Heart right ventricle (tissue), 16 donors: ENCODE measurements around the gene OR5AC2. TPM values are rescaled to one million over a fixed set of nuclear protein-coding genes. Genes with fewer than 3 reads are reported as not detected.

Source experiments
- ATAC-seq, 8 donors: fragments of 200-7000 bp; cut with Tn5 transposase; one replicate each; pipeline ENCODE4 v1.9.1; 2020; ENCODE audit warnings: mild to moderate bottlenecking in 8 of 8, moderate library complexity in 8 of 8, moderate number of reproducible peaks in 1 of 8
- DNase-seq, 2 donors: peaks; one replicate each; pipeline ENCODE4 v3.0.0-alpha.2; 2020
- H3K27ac ChIP-seq, 10 donors: fragments of 200-600 bp; sonication (generic) in 2 of 10; one replicate each; pipeline versions ENCODE4 v1.5.0 to v1.8.0; 2020 to 2022; ENCODE audit warnings: mild to moderate bottlenecking in 3 of 10
- H3K27me3 ChIP-seq, 7 donors: fragments of 200-600 bp; one replicate each; pipeline ENCODE4 v1.8.0; 2021 to 2022; ENCODE audit warnings: mild to moderate bottlenecking in 2 of 7
- H3K36me3 ChIP-seq, 9 donors: fragments of 200-600 bp; sonication (generic) in 1 of 9; one replicate each; pipeline versions ENCODE4 v1.5.0 to v1.8.0; 2020 to 2022; ENCODE audit warnings: mild to moderate bottlenecking in 2 of 9
- H3K4me1 ChIP-seq, 9 donors: fragments of 200-600 bp; sonication (generic) in 1 of 9; one replicate each; pipeline versions ENCODE4 v1.5.0 to v1.8.0; 2020 to 2022; ENCODE audit warnings: mild to moderate bottlenecking in 4 of 9
- H3K4me3 ChIP-seq, 10 donors: fragments of 200-600 bp; sonication (generic) in 2 of 10; one replicate each; pipeline versions ENCODE4 v1.5.0 to v1.8.0; 2020 to 2022; ENCODE audit warnings: mild to moderate bottlenecking in 7 of 10, moderate library complexity in 2 of 10
- H3K9me3 ChIP-seq, 11 donors: fragments of 200-600 bp in 10 of 11; sonication (generic) in 2 of 11; one replicate each; pipeline versions ENCODE4 v1.5.0 to v1.8.0; 2013 to 2022; ENCODE audit warnings: mild to moderate bottlenecking in 2 of 11, control low read depth in 1 of 11, moderate library complexity in 1 of 11
- WGBS, 2 donors: extraction: QIAGEN DNeasy Blood & Tissue Kit; methylation state at CpG; one replicate each; pipeline ENCODE4 v1.1.7; 2013; ENCODE audit warnings: inconsistent platforms in 1 of 2; 5-methylcytosine and 5-hydroxymethylcytosine counted together
- intact Hi-C, 10 donors: fragments of 100-400 bp; cut with DNase I; formaldehyde crosslinking; loops; one replicate each; pipeline versions ENCODE4 v1.11.1 to v1.14.2; 2022
- polyA plus RNA-seq, 2 donors: library from polyadenylated mRNA; stranded (reverse); fragments of 200-250 nt; gene quantifications; one replicate each; pipeline ENCODE4 v1.2.3, GENCODE V29; 2013
- total RNA-seq, 10 donors: library from RNA; stranded (reverse); fragmentation: NEBNext Ultra II Directional in 3 of 10; extraction: Animal tissue kit (Norgen Biotek cat#: 25700) in 3 of 10; gene quantifications; one replicate each; pipeline versions ENCODE4 v1.2.1 to v1.2.4, GENCODE V29; 2021 to 2023
- TF ChIP-seq, protein P1 (sequence below), 9 donors: fragments of 200-600 bp; sonication (generic) in 2 of 9; IDR thresholded peaks; one replicate each; pipeline versions ENCODE4 v1.5.0 to v1.8.0; 2021 to 2022; ENCODE audit warnings: antibody characterized with exemption in 9 of 9, mild to moderate bottlenecking in 5 of 9, moderate library complexity in 1 of 9
- donor health status: Arrhythmogenic right ventricular cardiomyopathy.
- donor health status: ischemic (EF 13 %, LVEDD 7.1; RV severe dilation, severe dysfunction).
- donor health status: healthy with polysubstance abuse.
- donor health status: DM: no; HTN: yes; CAD: no.
- donor health status: DM: no; HTN: no; CAD: no.
- donor health status: ischemic (EF 25% LVEDD 6.9; RV normal size, moderate dysfunction).
- donor health status: ischemic (EF 25% LVEDD 5.7; RV mildly dilated, moderate dysfunction).
- donor health status: healthy.
- donor health status: DM: yes; HTN: yes; CAD: no.
- donor health status: Ischemic cardiomyopathy.
- donor health status: ischemic (EF 35%, LVEDD 5.7; RV mildly dilated, moderate dysfunction).
- donor health status: nonischemic (EF 11% LVEDD 7.7; RV severe dilation, severe dysfunction).
- donor health status: DM: yes; HTN: yes; CAD: no.
- donor health status: PGD.
- donor health status: ischemic (EF 29% LVEDD 5.4; RV normal size, mild dysfunction).
- donor health status: nonischemic (EF 23%, LVEDD 6.1; RV moderate dilation, normal function).

OR5AC2 gene
- total and polyA plus RNA-seq, 12 donors, result not detected

DNA sequence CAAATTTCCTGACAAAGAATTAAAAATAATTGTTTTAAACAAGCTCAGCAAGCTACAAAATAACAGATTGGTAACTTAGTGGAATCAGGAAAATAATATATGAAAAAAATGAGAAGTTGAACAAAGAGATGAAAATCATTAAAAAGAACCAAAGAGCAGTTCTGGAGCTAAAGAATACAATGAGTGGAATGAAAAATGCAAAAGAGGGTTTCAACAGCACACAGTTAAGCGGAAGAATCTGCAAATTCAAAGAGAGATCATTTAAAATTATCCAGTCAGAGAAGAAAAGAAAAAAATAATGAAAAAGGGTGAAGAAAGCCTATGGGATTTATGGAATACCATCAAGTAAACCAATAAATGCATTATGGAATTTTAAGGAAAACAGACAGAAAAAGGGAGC is 45.6 kb upstream of the OR5AC2 start:
- H3K4me3 ChIP-seq, result no peak overlapping the region
- peaks cover 0 to 6% (median 0%) of the 10 kb centered on the region in 9 donors for H3K4me1 ChIP-seq
- TF ChIP-seq, protein P1, sequence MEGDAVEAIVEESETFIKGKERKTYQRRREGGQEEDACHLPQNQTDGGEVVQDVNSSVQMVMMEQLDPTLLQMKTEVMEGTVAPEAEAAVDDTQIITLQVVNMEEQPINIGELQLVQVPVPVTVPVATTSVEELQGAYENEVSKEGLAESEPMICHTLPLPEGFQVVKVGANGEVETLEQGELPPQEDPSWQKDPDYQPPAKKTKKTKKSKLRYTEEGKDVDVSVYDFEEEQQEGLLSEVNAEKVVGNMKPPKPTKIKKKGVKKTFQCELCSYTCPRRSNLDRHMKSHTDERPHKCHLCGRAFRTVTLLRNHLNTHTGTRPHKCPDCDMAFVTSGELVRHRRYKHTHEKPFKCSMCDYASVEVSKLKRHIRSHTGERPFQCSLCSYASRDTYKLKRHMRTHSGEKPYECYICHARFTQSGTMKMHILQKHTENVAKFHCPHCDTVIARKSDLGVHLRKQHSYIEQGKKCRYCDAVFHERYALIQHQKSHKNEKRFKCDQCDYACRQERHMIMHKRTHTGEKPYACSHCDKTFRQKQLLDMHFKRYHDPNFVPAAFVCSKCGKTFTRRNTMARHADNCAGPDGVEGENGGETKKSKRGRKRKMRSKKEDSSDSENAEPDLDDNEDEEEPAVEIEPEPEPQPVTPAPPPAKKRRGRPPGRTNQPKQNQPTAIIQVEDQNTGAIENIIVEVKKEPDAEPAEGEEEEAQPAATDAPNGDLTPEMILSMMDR (IDR thresholded peaks at IDR 0.05), result no peak
- intact Hi-C loops, result loop anchor here in 2 of 10 donors (5.0 to 10.0 kb wide), 2 partner anchors 286 to 533 kb away; no protein-coding TSS in a partner anchor
- H3K9me3 ChIP-seq, result peaks cover 0 to 18% (median 8%) of the 10 kb centered on the region in 11 donors
- ATAC-seq (no peak), DNase-seq (no peak)
- no peak overlapping the region for H3K27ac ChIP-seq
- H3K36me3 ChIP-seq, result no peaks in the 10 kb centered on the region
- peaks cover 0 to 14% (median 4%) of the 10 kb centered on the region in 7 donors for H3K27me3 ChIP-seq
- WGBS, 2 donors, result 84 to 90% methylated on average over 1 of the region's 1 CpG

GRCh38 chr3:98048586-98048985 is 38.4 kb upstream of the OR5AC2 start:
- H3K27ac ChIP-seq, result no peak overlapping the region
- DNase-seq (no peak), ATAC-seq (no peak)
- no peak overlapping the region for H3K4me3 ChIP-seq
- H3K9me3 ChIP-seq, result no peaks in the 10 kb centered on the region
- TF ChIP-seq, protein P1 (IDR thresholded peaks at IDR 0.05), result no peak
- intact Hi-C loops, result loop anchor here in 2 of 10 donors (5.0 to 10.0 kb wide), 2 partner anchors 526 to 764 kb away; no protein-coding TSS in a partner anchor
- peaks cover 0 to 10% (median 0%) of the 10 kb centered on the region in 7 donors for H3K27me3 ChIP-seq
- no peaks in the 10 kb centered on the region for H3K4me1 ChIP-seq
- 45 to 47% methylated on average over 1 of the region's 1 CpG for WGBS, 2 donors
- H3K36me3 ChIP-seq, result no peaks in the 10 kb centered on the region

DNA sequence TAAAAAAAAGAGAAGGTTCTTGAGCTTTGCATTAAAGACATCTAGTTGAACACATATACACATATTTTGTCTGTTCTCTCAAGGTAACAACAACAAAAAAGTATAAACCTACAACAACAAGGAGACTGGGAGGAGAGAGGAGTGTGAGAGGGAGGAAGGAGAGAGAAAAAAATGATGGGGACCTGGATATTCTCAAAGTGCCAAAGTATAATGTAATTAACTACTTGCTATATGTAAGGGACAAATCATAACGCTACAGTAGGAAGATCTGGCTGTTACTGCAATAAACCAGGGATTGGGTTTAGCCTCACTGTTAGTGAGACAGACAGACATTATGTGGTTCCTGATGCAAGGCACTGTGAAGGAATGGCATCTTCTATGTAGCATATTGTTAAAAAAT is 37.7 kb upstream of the OR5AC2 start:
- 79 to 81% methylated on average over 1 of the region's 1 CpG for WGBS, 2 donors
- H3K27me3 ChIP-seq, result peaks cover 0 to 10% (median 0%) of the 10 kb centered on the region in 7 donors
- H3K4me3 ChIP-seq, result no peak overlapping the region
- no peak overlapping the region for H3K27ac ChIP-seq
- ATAC-seq (no peak), DNase-seq (no peak)
- intact Hi-C loops, result loop anchor here in 2 of 10 donors (5.0 to 10.0 kb wide), 2 partner anchors 526 to 763 kb away; no protein-coding TSS in a partner anchor
- H3K4me1 ChIP-seq, result no peaks in the 10 kb centered on the region
- TF ChIP-seq, protein P1 (IDR thresholded peaks at IDR 0.05), result no peak
- H3K36me3 ChIP-seq, result no peaks in the 10 kb centered on the region
- no peaks in the 10 kb centered on the region for H3K9me3 ChIP-seq

GRCh38 chr3:98056035-98056434 is 30.9 kb upstream of the OR5AC2 start:
- Histone ChIP-seq H3K4me3 (no peak overlapping the region), H3K9me3 (no peaks in the 10 kb centered on the region), H3K27me3 (no peaks in the 10 kb centered on the region), H3K4me1 (no peaks in the 10 kb centered on the region), H3K27ac (no peak overlapping the region), H3K36me3 (no peaks in the 10 kb centered on the region)
- intact Hi-C loops, result no loop called here
- ATAC-seq (no peak), DNase-seq (no peak)
- TF ChIP-seq, protein P1 (IDR thresholded peaks at IDR 0.05), result no peak
